ENCODE measurements around the gene C2orf92. TPM values are rescaled to one million over a fixed set of nuclear protein-coding genes. Genes with fewer than 3 reads are reported as not detected.

Gene C2orf92
- total RNA-seq, 3 donors from 2014 or later (not counting 1 experiment from before 2014, with no cell fraction given) = 13.4 to 20.9 (median 16.1) TPM

DNA sequence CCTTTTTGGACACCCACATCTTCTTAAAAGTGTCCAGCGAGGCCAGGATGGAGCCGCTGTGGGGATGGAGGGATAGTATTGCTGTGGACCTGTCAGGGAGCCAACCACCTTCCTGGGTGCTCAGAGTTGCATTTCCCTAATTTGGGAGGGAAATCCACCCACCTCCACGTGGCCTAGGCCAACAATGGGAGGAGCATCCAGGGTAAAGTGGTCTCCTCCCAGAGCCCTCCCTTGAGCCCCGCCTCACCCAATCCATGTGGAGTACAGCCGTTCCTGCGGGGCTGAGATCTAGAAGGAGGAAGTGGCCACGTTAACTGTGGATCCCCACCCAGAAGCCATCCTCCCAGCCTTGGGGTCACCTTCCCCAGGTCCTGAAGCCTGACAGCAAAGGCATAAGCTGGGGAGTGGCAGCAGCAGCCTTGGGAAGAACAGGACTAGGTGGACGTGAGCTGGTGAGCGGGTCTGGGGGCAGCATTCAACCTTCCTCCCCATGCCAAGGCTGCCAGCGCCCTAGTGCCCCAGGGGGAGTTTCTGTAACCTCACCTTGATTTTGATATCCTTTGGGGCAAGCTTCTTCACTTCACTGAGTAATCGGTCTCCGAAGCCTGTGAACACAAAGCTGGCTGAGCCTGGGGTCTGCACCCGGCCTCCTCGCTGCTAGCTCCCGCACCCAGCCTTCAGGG is 12.5 kb upstream of the C2orf92 start:
- Mint-ChIP-seq H3K27me3 (ENCODE audit: low read depth in 2 of 2) (no peaks in the 10 kb centered on the region), H3K4me1 (peaks cover 20 to 26% of the 10 kb centered on the region in 2 donors), H3K9me3 (no peaks in the 10 kb centered on the region), H3K36me3 (no peaks in the 10 kb centered on the region), H3K4me3 (no peak overlapping the region), H3K27ac (no peak overlapping the region)
- DNase-seq = no peak
- Histone ChIP-seq H3K27me3 (ENCODE audit: control insufficient read depth, insufficient read depth, low read length) (no peaks in the 10 kb centered on the region), H3K4me3 (ENCODE audit: low read length) (no peak overlapping the region), H3K27ac (ENCODE audit: low read length) (no peak overlapping the region), H3K4me1 (ENCODE audit: control insufficient read depth, insufficient read depth, low read length) (peaks cover 14% of the 10 kb centered on the region), H3K36me3 (ENCODE audit: control insufficient read depth, insufficient read depth, low read length) (peaks cover 42% of the 10 kb centered on the region), H3K9me3 (ENCODE audit: control insufficient read depth, insufficient read depth, low read length) (no peaks in the 10 kb centered on the region)
- intact Hi-C loops (cut with micrococcal nuclease) = no loop called here
- WGBS (ENCODE audit: insufficient coverage) = 92% methylated on average over 15 of the region's 15 CpGs
- TF ChIP-seq, protein P1, sequence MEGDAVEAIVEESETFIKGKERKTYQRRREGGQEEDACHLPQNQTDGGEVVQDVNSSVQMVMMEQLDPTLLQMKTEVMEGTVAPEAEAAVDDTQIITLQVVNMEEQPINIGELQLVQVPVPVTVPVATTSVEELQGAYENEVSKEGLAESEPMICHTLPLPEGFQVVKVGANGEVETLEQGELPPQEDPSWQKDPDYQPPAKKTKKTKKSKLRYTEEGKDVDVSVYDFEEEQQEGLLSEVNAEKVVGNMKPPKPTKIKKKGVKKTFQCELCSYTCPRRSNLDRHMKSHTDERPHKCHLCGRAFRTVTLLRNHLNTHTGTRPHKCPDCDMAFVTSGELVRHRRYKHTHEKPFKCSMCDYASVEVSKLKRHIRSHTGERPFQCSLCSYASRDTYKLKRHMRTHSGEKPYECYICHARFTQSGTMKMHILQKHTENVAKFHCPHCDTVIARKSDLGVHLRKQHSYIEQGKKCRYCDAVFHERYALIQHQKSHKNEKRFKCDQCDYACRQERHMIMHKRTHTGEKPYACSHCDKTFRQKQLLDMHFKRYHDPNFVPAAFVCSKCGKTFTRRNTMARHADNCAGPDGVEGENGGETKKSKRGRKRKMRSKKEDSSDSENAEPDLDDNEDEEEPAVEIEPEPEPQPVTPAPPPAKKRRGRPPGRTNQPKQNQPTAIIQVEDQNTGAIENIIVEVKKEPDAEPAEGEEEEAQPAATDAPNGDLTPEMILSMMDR (IDR thresholded peaks at IDR 0.05) = no peak
- ATAC-seq = no peak

DNA sequence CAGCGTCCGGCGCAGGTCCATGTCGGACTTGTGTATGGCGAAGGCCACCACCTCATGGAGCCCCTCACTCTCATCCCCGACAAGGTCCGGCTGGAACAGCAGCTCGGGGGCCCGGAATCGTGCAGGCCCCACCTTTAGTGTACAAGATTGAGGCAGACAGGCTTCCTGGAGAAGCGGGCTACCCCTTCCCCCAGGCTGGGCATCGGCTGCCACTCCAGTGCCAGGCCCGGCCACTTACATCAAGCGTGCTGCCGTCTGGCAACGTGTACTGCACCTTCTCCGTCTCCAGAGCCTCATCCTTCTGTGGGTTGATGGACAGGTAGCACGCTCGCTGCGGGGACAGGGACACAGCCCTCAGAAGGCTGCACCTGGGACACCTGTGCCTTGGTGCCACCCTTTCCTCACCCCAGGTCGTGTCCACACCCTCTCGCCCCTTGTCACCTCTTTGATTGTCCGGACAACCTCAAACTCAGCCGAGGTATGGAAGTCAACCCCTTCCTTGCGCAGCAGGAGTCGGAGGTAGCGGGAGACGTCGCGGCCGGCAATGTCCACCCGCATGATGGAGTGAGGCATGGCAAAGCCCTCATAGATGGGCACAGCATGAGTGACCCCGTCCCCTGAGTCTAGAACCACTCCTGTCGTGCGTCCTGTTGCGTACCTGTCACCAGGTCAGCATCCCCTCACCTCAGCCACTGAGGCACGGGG is 11.4 kb upstream of the C2orf92 start:
- peaks cover 24% of the 10 kb centered on the region for H3K4me1 ChIP-seq (ENCODE audit: control insufficient read depth, insufficient read depth, low read length)
- no peaks in the 10 kb centered on the region for H3K9me3 Mint-ChIP-seq
- intact Hi-C loops (cut with micrococcal nuclease) = no loop called here
- 97% methylated on average over 37 of the region's 37 CpGs for WGBS (ENCODE audit: insufficient coverage)
- TF ChIP-seq, protein P1 (IDR thresholded peaks at IDR 0.05) = no peak
- no peaks in the 10 kb centered on the region for H3K27me3 Mint-ChIP-seq (ENCODE audit: low read depth in 2 of 2)
- H3K4me1 Mint-ChIP-seq = peaks cover 31 to 37% of the 10 kb centered on the region in 2 donors
- H3K27ac ChIP-seq (ENCODE audit: low read length) = no peak overlapping the region
- peak overlapping the region; percentile 14 to 45 for H3K27ac Mint-ChIP-seq
- H3K27me3 ChIP-seq (ENCODE audit: control insufficient read depth, insufficient read depth, low read length) = no peaks in the 10 kb centered on the region
- no peak overlapping the region for H3K4me3 Mint-ChIP-seq
- no peaks in the 10 kb centered on the region for H3K36me3 Mint-ChIP-seq
- H3K4me3 ChIP-seq (ENCODE audit: low read length) = no peak overlapping the region
- H3K36me3 ChIP-seq (ENCODE audit: control insufficient read depth, insufficient read depth, low read length) = peaks cover 42% of the 10 kb centered on the region
- peak in 1 of 2 donors; percentile 5 for DNase-seq
- ATAC-seq = no peak
- H3K9me3 ChIP-seq (ENCODE audit: control insufficient read depth, insufficient read depth, low read length) = no peaks in the 10 kb centered on the region

DNA sequence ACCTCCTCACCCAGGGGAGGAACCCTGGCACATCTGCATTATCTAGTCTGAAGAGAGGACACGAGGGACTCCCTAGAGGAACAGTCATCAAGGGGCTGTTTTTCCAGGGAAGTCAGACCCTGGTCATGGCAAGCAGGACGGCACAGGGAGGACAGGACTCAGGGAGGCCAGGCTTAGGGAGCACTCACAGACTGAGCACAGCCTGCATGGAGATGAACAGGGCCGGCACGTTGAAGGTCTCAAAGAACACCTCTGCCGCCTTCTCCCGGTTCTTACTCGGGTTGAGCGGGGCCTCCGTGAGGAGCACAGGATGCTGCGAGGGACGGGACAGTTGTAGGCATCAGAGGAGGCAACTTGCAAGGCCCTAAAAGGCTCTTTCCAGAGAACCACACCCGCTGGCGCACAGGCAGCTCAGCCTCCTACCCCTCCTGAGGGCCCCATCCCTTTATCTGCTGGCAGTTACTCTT is 10.8 kb upstream of the C2orf92 start:
- no peak overlapping the region for H3K4me3 ChIP-seq (ENCODE audit: low read length)
- TF ChIP-seq, protein P1 (IDR thresholded peaks at IDR 0.05) = no peak
- peaks cover 42% of the 10 kb centered on the region for H3K36me3 ChIP-seq (ENCODE audit: control insufficient read depth, insufficient read depth, low read length)
- 96% methylated on average over 13 of the region's 13 CpGs for WGBS (ENCODE audit: insufficient coverage)
- DNase-seq = no peak
- no peaks in the 10 kb centered on the region for H3K9me3 ChIP-seq (ENCODE audit: control insufficient read depth, insufficient read depth, low read length)
- Mint-ChIP-seq H3K36me3 (no peaks in the 10 kb centered on the region), H3K4me3 (no peak overlapping the region), H3K27ac (peak overlapping the region in 1 of 2 donors; percentile 45), H3K9me3 (no peaks in the 10 kb centered on the region), H3K4me1 (peaks cover 33 to 39% of the 10 kb centered on the region in 2 donors), H3K27me3 (ENCODE audit: low read depth in 2 of 2) (no peaks in the 10 kb centered on the region)
- no peaks in the 10 kb centered on the region for H3K27me3 ChIP-seq (ENCODE audit: control insufficient read depth, insufficient read depth, low read length)
- intact Hi-C loops (cut with micrococcal nuclease) = no loop called here
- no peak for ATAC-seq
- H3K27ac ChIP-seq (ENCODE audit: low read length) = no peak overlapping the region
- H3K4me1 ChIP-seq (ENCODE audit: control insufficient read depth, insufficient read depth, low read length) = peaks cover 27% of the 10 kb centered on the region

Measured in natural killer cell (primary cell).